ENCODE measurements around the gene FGD6. TPM values are rescaled to one million over a fixed set of nuclear protein-coding genes. Genes with fewer than 3 reads are reported as not detected.
"Not testable (repeated sequence)": the region's sequence is repeated elsewhere in the genome, so short reads cannot be mapped to it uniquely, and the experiment has no call there.

FGD6 gene
- polyA plus RNA-seq, 4 donors = 8.7 to 12.1 (median 11.7) TPM

- DNase-seq (ENCODE audit: low read depth in 4 of 4, low spot score in 3 of 4) = no peak
Measured at GRCh38 chr12:95134085-95134484, 83.2 kb downstream of the FGD6 start.

DNA sequence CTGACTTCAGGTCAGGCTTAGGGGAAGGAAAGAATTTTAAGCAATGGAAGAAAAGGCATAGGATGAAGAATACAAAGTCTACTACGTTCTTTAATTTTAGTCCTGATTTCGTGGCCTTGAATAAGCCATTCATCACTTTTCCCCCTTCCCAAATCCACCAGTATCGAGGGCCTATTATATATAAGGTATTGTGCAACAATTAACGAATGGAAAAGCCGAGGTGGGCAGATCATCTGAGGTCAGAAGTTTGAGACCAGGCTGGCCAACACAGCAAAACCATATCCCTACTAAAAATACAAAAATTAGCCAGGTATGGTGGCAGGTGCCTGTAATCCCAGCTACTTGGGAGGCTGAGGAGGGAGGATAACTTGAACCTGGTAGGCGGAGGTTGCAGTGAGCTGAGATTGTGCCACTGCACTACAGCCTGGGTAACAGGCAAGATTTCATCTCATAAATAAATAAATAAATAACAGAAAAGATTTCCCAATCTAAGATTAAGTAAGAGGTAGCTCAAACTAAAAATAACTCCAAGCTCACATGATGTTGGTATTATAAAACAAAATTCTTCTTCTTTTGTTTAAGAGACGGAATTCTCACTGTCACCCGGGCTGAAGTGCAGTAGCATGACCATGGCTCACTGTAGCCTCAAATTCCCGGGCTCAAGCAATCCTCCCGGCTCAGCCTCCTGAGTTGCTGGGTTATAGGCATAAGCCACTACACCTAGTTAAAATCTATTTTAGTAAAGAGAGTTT lies 85.5 kb downstream of the FGD6 start:
- no peak for DNase-seq (ENCODE audit: low read depth in 4 of 4, low spot score in 3 of 4)

GRCh38 chr12:95130096-95130495 lies 87.2 kb downstream of the FGD6 start:
- DNase-seq (ENCODE audit: low read depth in 4 of 4, low spot score in 3 of 4) = no peak

DNA sequence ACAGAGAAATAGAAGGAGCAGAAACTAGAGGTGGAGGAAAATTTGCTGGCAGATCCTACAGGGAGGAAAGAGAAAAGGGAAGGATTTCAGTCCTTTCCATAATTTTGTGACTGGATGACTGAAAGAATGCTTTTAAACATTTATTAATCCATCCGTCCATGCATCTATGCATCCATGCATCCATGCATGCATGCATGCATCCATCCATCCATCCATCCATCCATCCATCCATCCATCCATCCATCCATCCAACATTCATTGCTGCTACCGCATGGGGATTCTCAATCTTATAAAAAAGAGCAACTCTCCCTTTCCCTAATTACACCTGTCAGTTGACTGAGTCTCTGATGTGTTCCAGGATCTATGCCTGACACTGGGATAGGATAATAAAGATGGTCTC lies 88.2 kb downstream of the FGD6 start:
- no peak for DNase-seq (ENCODE audit: low read depth in 4 of 4, low spot score in 3 of 4)

- DNase-seq (ENCODE audit: low read depth in 4 of 4, low spot score in 3 of 4) = no peak
Measured at GRCh38 chr12:95126736-95127135, 90.5 kb downstream of the FGD6 start.

DNA sequence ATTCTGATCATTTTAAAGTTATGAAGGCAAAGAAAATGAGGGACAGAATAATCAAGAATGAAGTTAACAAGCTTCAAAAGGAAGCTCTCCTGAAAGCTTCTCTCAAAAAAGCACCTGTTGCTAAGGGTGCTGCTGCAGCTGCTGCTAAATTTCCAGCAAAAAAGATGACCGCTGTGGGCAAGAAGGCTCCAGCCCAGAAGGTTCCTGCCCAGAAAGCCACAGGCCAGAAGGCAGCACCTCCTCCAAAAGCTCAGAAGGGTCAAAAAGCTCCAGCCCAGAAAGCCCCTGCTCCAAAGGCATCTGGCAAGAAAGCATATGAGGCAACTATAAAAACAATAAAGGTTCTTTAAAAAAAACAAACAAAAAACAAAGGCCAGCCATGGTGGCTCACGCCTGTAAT lies 91.2 kb downstream of the FGD6 start:
- no peak for DNase-seq (ENCODE audit: low read depth in 4 of 4, low spot score in 3 of 4)

DNA sequence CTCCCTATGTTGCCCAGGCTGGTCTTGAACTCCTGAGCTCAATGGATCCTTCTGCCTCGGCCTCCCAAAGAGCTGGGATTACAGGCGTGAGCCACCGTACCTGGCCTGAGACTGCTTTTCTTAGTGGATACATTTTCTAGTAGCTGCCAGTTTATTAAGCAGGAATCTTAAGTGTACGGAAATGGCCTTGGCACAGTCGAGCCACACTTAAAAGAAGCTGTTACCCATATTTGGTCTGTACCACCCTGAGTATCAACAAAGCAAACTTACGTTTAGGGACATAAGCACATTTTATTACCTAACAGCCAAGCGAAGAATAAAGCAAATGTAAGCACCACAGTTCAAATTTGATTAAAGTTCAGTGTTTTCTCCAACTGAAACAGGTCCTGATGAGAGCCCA lies 93.2 kb downstream of the FGD6 start:
- no peak for DNase-seq (ENCODE audit: low read depth in 4 of 4, low spot score in 3 of 4)

- DNase-seq (ENCODE audit: low read depth in 4 of 4, low spot score in 3 of 4) = no peak
Measured at GRCh38 chr12:95118788-95119179, 98.5 kb downstream of the FGD6 start.

- no peak for DNase-seq (ENCODE audit: low read depth in 4 of 4, low spot score in 3 of 4)
Measured at GRCh38 chr12:95118138-95118787, 99.0 kb downstream of the FGD6 start.

GRCh38 chr12:95117178-95117599 lies 100.1 kb downstream of the FGD6 start:
- DNase-seq (ENCODE audit: low read depth in 4 of 4, low spot score in 3 of 4) = peak; percentile 58 to 75 (median 60)

- no peak for DNase-seq (ENCODE audit: low read depth in 4 of 4, low spot score in 3 of 4)
Measured at GRCh38 chr12:95116773-95117172, 100.5 kb downstream of the FGD6 start.

GRCh38 chr12:95116341-95116740 lies 100.9 kb downstream of the FGD6 start:
- no peak for DNase-seq (ENCODE audit: low read depth in 4 of 4, low spot score in 3 of 4)

GRCh38 chr12:95115641-95116040 lies 101.6 kb downstream of the FGD6 start:
- no peak for DNase-seq (ENCODE audit: low read depth in 4 of 4, low spot score in 3 of 4)

DNA sequence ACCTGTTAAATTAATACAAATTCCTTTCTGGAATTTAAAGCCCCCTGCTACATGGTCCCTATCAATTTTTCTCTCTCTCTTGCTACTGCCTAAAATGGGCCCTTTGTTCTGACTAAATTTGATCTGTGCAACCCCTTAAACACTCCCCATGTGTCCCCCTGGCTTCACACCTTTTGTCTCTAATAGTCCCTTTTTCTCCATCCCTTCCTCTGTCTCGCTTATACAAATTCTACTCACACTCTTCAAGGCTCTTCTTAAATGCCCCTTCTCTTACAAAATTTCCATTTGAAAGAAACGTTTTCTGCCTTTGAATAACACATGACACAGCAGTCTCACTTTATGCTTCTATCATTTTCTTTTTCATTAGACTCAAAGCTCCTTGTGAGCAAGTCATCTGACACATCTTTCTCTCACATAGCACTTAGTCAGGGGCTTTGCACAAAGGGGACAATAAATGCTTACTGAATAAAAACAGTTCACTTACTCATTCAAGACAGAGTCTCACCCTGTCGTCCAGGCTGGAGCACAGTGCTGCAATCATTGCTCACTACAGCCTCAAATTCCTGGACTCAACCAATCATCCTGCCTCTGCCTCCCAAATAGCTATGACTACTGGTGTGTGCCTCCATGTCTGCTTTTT lies 102.4 kb downstream of the FGD6 start:
- no peak for DNase-seq (ENCODE audit: low read depth in 4 of 4, low spot score in 3 of 4)

GRCh38 chr12:95107362-95107761 lies 109.9 kb downstream of the FGD6 start:
- no peak for DNase-seq (ENCODE audit: low read depth in 4 of 4, low spot score in 3 of 4)

- DNase-seq (ENCODE audit: low read depth in 4 of 4, low spot score in 3 of 4) = no peak
Measured at GRCh38 chr12:95105540-95105939, 111.7 kb downstream of the FGD6 start.

DNA sequence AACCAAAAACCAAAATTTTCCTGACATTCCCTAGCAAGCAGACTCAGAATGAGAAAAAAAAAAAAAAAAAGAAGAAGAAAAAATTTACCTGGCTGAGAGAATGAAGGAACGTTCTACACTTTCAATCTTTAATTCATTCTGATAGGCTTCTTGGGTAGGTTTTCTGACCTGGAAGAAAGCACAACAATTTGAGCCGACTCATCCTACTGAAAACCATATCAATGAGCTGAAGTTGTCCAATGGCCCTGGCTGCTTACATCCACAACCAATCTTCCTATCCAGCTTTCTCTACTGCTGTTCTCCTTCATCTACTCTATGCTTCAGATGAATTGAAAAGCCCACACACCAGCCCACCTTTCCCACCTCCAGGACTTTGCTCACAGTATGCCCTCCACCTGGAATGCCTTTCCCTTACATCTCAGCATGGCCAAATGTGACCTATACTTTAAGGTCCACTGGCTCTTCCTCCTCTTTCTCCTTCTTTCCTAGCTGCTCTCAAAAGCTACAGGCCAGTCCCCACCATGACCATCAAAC lies 112.3 kb downstream of the FGD6 start:
- no peak for DNase-seq (ENCODE audit: low read depth in 4 of 4, low spot score in 3 of 4)

DNA sequence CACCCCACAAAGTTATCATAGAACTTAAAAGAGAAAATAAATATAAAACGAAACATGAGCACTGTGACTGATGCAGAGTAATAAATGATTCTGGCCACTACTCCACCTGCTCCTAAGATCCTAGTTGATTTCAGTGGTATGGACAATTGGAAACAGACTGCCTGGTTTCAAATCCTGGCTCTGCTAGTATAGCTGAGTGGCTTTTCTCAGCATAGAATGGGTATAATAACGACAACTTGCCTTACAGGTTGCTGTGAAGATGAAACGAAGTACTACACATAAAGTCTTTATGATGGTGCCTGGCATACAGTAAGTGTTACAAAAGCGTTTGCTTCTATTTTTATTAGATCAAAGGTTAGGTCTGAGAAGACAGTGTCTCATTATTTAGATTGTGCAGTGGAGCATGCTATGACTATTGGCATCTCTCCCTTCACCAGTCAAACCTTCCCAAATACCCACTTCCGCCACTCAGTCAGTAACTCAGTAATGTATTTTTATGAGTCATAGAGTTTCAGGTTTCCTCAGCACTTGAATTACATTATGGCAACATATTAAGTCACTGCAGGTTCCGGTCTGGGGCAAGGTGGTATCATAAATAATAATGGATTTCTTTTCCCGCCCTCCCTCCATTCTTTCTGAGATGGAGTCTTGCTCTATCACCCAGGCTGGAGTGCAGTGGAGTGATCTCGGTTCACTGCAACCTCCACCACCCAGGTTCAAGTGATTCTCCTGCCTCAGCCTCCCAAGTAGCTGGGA lies 114.2 kb downstream of the FGD6 start:
- DNase-seq (ENCODE audit: low read depth in 4 of 4, low spot score in 3 of 4) = no peak

- DNase-seq (ENCODE audit: low read depth in 4 of 4, low spot score in 3 of 4) = not testable (repeated sequence)
Measured at GRCh38 chr12:95101957-95102356, 115.3 kb downstream of the FGD6 start.

DNA sequence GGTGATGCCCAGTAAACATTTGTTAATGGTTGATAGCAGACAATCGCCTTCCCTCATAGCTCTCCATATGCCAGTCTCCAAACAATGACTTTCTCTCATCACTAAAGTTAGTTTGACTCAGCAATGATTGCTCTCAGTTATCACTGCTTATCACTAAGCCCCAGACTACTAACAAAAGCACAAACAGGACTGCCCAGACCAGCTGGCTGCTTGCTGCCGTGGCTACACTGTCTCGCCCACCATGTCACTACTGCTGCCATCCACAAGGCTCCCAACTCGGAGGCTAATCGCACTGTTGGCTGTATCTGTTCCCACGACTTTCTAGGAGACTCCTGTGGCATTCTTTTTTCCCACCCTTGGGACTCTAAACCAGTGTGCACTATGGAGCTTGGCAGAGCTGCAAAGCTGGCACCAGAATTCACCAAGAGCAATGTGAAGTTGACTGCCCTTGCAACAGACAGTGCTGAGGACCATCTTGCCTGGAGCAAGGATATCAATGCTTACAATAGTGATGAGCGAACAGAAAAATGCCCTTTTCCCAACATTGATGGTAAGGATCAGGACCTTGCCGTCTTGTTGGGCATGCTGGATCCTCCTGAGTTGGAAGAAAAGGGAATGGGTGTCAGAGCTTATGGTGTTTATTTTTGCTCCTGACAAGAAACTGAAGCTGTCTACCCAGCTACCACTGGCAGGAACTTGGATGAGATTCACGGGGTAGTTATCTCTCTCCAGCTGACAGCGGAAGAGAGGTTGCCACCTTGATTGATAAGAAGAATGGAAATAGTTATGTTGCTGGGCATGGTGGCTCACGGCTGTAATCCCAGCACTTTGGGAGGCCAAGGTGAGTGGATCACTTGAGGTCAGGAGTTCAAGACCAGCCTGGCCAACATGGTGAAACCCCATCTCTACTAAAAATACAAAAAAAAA lies 116.7 kb downstream of the FGD6 start:
- DNase-seq (ENCODE audit: low read depth in 4 of 4, low spot score in 3 of 4) = no peak
